AG04449 (cell line): Measurements from ENCODE around the gene OBSCN.

Source experiments
- CTCF ChIA-PET: fragments of 350-600 bp; formaldehyde crosslinking; extraction: SDS; loops from one replicate; lab custom pipeline; 2021; ENCODE audit warnings: antibody characterized with exemption; lab: Yijun Ruan, JAX
- POLR2A ChIA-PET: fragments of 400-600, 350-600 bp; formaldehyde crosslinking; extraction: SDS; loops from one replicate; lab custom pipeline; 2020; ENCODE audit warnings: antibody characterized with exemption, inconsistent platforms; lab: Yijun Ruan, JAX
- DNase-seq: peaks from one replicate; pipeline ENCODE4 v3.0.0-alpha.2; 2010; ENCODE audit warnings: low read depth, low spot score
- H3K4me3 ChIP-seq: 2 replicates; pipeline ENCODE4 v1.5.1; 2011; ENCODE audit warnings: low read depth, mild to moderate bottlenecking, control low read depth, low read length
- CTCF ChIP-seq: IDR thresholded peaks from one replicate; pipeline ENCODE4 v1.5.1; 2011; ENCODE audit warnings: mild to moderate bottlenecking, moderate library complexity, low read length, control low read depth, inconsistent platforms; ENCODE audit not compliant: insufficient read depth; ENCODE audit errors: missing control alignments

The OBSCN gene

DNA sequence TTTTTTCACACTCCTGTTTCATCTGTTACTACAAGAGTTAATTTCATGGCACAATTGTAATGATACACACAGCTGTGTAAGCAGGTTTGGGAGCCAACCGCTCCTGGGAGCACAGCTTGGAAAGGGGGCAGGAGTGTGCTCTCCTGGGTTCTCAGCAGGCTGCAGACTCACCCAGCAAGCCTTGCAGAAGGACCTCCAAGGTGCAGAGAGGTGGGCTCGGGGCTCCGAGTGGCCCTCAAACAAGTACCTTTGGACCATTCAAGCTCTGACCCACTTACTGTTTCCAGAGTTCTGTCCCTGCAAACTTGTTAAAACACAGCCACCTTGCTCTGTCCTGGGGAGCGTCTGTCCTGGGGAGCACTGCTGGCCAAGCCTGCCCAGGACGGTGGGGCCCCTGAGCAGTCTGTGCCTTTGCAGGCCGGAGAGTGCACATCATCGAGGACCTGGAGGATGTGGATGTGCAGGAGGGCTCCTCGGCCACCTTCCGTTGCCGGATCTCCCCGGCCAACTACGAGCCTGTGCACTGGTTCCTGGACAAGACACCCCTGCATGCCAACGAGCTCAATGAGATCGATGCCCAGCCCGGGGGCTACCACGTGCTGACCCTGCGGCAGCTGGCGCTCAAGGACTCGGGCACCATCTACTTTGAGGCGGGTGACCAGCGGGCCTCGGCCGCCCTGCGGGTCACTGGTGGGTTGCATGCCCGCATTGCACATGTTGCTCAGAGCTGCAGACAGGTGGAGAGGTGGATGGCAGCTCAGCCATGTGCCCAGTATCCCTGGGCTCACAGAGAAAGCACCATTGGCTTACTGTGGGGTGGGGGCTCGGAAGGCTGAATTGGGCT is 78.0 kb downstream of the OBSCN start:
- H3K4me3 ChIP-seq: no peak overlapping the region
- POLR2A ChIA-PET: no interaction called here
- no peak for DNase-seq
- CTCF ChIA-PET: no interaction called here
- no peak for TF ChIP-seq CTCF

DNA sequence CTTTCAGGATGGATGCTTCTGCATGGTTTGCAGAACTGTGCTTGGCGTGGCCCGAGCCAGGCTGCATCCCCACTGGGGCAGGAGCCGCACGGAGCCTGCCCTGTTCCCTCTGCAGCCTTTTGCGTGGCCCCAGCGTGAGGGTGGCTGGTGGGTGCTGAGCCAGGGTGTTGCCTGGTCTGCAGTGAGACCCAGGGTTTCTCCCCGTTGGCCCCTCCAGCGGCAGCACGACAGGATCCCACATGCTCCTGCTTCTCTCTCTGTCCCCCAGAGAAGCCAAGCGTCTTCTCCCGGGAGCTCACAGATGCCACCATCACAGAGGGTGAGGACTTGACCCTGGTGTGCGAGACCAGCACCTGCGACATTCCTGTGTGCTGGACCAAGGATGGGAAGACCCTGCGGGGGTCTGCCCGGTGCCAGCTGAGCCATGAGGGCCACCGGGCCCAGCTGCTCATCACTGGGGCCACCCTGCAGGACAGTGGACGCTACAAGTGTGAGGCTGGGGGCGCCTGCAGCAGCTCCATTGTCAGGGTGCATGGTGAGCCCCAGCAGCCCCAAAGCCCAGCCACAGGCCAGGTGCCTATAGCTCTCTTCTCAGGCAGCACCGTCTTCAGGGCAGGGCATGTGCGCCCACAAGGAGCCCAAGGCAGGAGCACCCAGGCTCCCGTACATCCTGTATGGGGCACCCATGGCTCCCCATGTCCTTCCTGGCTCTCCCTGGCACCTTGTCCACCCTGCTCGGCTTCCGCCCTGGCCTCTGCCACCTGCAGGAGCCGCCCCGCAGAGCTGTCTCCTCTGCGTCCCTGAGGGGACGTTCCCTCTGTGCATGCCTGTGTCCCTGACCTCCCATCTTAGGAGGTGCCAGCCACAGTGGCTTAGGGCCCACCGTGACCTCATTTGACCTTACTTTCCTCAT is 78.9 kb downstream of the OBSCN start:
- ChIA-PET CTCF (no interaction called here), POLR2A (no interaction called here)
- DNase-seq: no peak
- H3K4me3 ChIP-seq: no peak overlapping the region
- TF ChIP-seq CTCF: no peak

DNA sequence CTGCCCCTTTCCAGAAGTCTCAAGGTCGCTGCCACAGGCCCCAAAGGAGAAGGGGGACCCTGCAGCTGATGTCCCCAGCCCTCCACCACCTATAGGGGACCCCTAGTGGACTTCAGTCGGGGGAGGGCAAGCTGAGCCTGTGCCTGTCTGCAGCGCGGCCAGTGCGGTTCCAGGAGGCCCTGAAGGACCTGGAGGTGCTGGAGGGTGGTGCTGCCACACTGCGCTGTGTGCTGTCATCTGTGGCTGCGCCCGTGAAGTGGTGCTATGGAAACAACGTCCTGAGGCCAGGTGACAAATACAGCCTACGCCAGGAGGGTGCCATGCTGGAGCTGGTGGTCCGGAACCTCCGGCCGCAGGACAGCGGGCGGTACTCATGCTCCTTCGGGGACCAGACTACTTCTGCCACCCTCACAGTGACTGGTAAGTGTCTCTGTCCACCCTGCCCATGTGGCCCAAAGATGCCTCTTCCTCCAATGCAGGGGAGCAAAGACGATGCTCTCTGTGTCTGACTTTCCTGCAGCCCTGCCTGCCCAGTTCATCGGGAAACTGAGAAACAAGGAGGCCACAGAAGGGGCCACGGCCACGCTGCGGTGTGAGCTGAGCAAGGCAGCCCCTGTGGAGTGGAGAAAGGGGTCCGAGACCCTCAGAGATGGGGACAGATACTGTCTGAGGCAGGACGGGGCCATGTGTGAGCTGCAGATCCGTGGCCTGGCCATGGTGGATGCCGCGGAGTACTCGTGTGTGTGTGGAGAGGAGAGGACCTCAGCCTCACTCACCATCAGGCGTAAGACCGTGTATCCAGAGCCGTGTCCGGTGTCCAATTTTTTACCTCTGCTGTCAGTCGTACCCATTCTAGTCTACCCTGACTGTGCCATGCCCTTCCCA is 79.9 kb downstream of the OBSCN start:
- TF ChIP-seq CTCF: no peak
- POLR2A ChIA-PET: no interaction called here
- DNase-seq: no peak
- no peak overlapping the region for H3K4me3 ChIP-seq
- CTCF ChIA-PET: no interaction called here

DNA sequence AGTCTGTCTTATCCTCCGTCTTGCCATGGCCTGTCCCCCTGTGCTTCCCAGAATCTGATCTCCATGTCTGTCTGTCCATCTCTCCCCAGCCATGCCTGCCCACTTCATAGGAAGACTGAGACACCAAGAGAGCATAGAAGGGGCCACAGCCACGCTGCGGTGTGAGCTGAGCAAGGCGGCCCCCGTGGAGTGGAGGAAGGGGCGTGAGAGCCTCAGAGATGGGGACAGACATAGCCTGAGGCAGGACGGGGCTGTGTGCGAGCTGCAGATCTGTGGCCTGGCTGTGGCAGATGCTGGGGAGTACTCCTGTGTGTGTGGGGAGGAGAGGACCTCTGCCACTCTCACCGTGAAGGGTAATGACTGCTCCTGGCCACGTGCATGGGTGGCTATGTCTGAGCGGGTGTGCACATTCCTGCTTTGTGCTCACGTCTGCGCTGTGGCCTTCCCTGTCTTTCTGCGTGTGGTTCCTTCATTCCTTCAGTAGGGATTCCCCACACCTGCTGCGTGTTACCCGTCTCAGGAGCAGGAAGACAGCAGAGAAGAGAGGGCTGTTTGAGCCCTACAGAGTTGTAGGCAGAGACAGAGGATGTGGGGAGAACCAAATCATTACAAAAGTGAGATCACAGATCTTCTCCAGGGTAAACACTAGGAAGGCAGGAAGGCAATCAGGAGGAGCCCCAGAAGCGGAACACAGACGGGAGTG is 80.8 kb downstream of the OBSCN start:
- TF ChIP-seq CTCF: no peak
- ChIA-PET CTCF (no interaction called here), POLR2A (no interaction called here)
- H3K4me3 ChIP-seq: no peak overlapping the region
- no peak for DNase-seq

GRCh38 chr1:228289239-228289849 is 81.5 kb downstream of the OBSCN start:
- ChIA-PET CTCF (no interaction called here), POLR2A (no interaction called here)
- TF ChIP-seq CTCF: no peak
- DNase-seq: no peak
- H3K4me3 ChIP-seq: no peak overlapping the region
